ENCODE results near the gene TNS1.

DNA sequence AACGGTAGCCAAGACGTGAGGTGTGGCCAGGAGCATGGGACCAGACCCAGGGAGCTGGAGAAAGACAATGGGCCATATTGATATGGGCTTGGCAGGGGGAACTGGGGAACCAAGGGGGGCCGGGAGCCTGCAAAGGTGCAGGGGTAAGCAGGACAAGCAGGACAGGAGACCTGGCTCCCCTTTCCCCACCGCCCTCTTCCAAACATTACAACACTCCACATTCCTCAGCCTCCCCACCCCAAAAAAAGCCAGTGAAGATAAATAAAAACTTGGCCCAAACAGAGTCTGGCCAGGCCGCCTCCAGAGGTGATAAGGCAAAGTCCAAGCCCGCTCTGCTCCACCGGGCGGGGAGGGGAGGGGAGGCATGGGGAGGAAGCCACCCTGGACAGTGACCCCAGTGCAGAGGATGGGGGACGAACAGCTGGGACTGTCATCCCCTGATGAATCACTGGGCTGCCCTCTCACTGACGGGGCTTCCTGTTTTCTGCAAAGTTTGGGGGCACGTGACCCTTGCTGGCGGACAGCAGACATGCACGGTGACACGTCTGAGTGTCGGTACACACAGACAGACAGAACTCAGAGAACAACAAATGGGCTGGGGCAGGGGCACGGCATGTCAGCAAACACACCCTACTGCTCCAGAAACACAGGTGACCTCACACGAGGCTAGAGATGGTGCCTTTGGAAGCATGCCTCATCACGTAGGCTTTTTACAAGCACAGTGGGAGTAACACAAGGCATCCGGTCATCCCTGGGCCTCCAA is 100.2 kb downstream of the TNS1 start:
- TF ChIP-seq, protein P1, sequence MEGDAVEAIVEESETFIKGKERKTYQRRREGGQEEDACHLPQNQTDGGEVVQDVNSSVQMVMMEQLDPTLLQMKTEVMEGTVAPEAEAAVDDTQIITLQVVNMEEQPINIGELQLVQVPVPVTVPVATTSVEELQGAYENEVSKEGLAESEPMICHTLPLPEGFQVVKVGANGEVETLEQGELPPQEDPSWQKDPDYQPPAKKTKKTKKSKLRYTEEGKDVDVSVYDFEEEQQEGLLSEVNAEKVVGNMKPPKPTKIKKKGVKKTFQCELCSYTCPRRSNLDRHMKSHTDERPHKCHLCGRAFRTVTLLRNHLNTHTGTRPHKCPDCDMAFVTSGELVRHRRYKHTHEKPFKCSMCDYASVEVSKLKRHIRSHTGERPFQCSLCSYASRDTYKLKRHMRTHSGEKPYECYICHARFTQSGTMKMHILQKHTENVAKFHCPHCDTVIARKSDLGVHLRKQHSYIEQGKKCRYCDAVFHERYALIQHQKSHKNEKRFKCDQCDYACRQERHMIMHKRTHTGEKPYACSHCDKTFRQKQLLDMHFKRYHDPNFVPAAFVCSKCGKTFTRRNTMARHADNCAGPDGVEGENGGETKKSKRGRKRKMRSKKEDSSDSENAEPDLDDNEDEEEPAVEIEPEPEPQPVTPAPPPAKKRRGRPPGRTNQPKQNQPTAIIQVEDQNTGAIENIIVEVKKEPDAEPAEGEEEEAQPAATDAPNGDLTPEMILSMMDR (IDR thresholded peaks at IDR 0.05; ENCODE audit: insufficient read depth, low read length): no peak
- TF ChIP-seq POLR2AphosphoS5 (IDR thresholded peaks at IDR 0.05; ENCODE audit: low read depth): no peak
